ENCODE data around the gene UGT1A7. TPM values are rescaled to one million over a fixed set of nuclear protein-coding genes. Genes with fewer than 3 reads are reported as not detected.

The UGT1A7 gene
- total RNA-seq, 1 donor from 2014 or later, result not detected

GRCh38 chr2:233807215-233807865 is 125.6 kb downstream of the UGT1A7 start:
- Histone ChIP-seq H3K4me1 (no peaks in the 10 kb centered on the region), H3K36me3 (no peaks in the 10 kb centered on the region), H3K4me3 (no peak overlapping the region), H3K27me3 (ENCODE audit: low read depth) (no peaks in the 10 kb centered on the region), H3K27ac (no peak overlapping the region), H3K9me3 (no peaks in the 10 kb centered on the region)
- DNase-seq (peak; percentile 21), ATAC-seq (no peak)
- intact Hi-C loops (cut with DNase I), result no loop called here
- TF ChIP-seq CTCF (IDR thresholded peaks at IDR 0.05), result no peak

GRCh38 chr2:233807966-233808935 is 126.5 kb downstream of the UGT1A7 start:
- peak; percentile 12 for DNase-seq
- Histone ChIP-seq H3K4me1 (no peaks in the 10 kb centered on the region), H3K27me3 (ENCODE audit: low read depth) (no peaks in the 10 kb centered on the region), H3K36me3 (no peaks in the 10 kb centered on the region), H3K27ac (no peak overlapping the region), H3K9me3 (no peaks in the 10 kb centered on the region), H3K4me3 (no peak overlapping the region)
- intact Hi-C loops (cut with DNase I), result no loop called here
- no peak for ATAC-seq
- TF ChIP-seq CTCF (IDR thresholded peaks at IDR 0.05), result no peak

GRCh38 chr2:233810385-233810784 is 128.7 kb downstream of the UGT1A7 start:
- Histone ChIP-seq H3K9me3 (no peaks in the 10 kb centered on the region), H3K27ac (no peak overlapping the region), H3K36me3 (no peaks in the 10 kb centered on the region), H3K4me1 (no peaks in the 10 kb centered on the region), H3K27me3 (ENCODE audit: low read depth) (no peaks in the 10 kb centered on the region), H3K4me3 (no peak overlapping the region)
- no peak for ATAC-seq
- DNase-seq, result no peak
- no peak for TF ChIP-seq CTCF (IDR thresholded peaks at IDR 0.05)
- intact Hi-C loops (cut with DNase I), result no loop called here

GRCh38 chr2:233811087-233811486 is 129.4 kb downstream of the UGT1A7 start:
- Histone ChIP-seq H3K36me3 (no peaks in the 10 kb centered on the region), H3K27ac (no peak overlapping the region), H3K4me1 (no peaks in the 10 kb centered on the region), H3K27me3 (ENCODE audit: low read depth) (no peaks in the 10 kb centered on the region), H3K9me3 (no peaks in the 10 kb centered on the region), H3K4me3 (no peak overlapping the region)
- no peak for DNase-seq
- intact Hi-C loops (cut with DNase I), result no loop called here
- ATAC-seq, result no peak
- no peak for TF ChIP-seq CTCF (IDR thresholded peaks at IDR 0.05)

GRCh38 chr2:233811732-233812131 is 130.0 kb downstream of the UGT1A7 start:
- ATAC-seq, result no peak
- DNase-seq, result no peak

More at GRCh38 chr2:233811732-233812131, 130.0 kb downstream of the UGT1A7 start:
- intact Hi-C loops (cut with DNase I), result no loop called here
- Histone ChIP-seq H3K9me3 (no peaks in the 10 kb centered on the region), H3K27ac (no peak overlapping the region), H3K4me1 (no peaks in the 10 kb centered on the region), H3K4me3 (no peak overlapping the region), H3K36me3 (no peaks in the 10 kb centered on the region), H3K27me3 (ENCODE audit: low read depth) (no peaks in the 10 kb centered on the region)
- TF ChIP-seq CTCF (IDR thresholded peaks at IDR 0.05), result no peak

Measured in lower lobe of right lung (tissue), 2 donors.